Suppressor macrophage (primary cell): ENCODE data around the gene NT5C3B.

Experiments used
- DNase-seq, 4 experiments: peaks; one replicate each; pipeline ENCODE4 v3.0.0-alpha.2; 2020 to 2022

The NT5C3B gene

DNA sequence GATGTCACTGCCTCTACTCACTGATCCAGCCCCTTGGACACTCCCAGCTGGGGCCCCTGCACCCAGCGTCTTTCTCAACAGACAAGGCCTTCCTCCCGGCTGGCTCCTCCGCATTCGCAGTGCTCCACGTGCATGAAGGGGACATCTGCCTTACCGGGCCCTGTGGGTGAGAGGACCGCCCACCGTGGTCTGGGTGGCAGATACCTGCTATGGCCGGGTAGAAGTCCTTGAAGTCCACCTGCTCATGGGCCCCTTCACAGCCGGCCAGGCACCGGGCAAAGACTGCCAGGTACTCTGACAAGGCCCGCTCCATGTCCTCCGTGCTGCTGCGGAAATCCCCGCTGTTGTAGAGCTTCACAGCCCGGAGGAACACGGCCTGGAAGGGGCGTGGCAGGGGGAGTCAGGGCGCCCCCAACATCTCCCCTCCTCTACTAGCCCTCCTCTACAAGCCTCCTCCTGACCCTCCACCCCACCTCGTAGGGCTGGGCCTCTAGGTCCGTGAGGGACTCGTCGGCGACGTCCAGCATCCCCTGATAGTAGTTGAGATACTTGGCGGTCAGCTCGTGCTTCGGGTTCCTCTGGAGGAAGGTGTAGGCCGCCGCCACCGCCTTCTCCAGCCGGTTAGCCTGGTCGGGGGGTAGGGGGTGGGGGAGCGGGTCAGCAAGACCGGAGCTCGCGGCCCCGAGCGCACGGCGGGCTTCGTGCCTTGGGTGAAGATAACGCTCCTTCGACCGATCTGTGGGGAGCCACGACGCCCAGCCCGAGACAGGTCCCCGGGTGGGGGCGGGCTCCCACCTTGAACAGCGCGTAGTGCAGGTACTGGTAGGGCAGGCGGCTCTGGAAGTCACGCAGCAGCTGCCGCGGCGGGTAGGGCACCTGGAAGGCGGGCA, 25.1 kb downstream of the NT5C3B start:
- DNase-seq, result no peak

DNA sequence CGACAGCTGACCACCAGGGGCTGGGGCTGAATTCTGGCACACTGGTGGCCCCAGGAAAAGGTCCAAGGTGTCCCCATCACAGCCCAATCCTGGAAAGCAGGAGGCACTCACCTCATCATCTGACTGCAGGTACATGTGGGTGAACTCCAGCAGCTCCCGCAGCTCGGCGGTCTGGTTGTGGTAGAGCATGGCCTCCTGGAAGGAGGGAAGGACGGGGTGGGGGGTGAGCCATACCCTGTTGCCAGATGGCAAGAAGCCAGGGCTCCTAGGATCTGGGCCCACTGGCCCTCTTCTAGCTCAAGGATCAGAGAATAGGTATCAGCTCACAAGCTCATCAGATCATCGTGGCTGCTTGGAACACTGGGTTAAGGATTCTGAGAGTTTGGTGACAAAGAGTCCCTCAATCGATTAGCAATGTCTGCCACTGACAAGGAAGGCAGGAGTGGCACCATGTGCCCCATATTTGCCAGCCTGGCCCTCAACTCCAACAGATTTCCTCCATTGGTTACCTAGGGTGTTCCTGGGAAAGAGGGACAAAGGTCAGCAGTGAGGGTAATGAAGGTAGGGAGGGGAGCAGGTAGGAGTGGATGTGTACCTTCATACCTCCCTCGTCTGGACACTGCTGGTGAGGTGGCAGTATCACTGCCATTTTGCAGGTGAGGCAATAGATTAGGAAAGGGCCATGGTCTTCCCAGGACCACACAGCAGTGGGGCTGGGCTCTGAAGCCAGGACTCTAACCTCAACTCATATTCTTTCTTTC, 29.2 kb downstream of the NT5C3B start:
- DNase-seq, result no peak

DNA sequence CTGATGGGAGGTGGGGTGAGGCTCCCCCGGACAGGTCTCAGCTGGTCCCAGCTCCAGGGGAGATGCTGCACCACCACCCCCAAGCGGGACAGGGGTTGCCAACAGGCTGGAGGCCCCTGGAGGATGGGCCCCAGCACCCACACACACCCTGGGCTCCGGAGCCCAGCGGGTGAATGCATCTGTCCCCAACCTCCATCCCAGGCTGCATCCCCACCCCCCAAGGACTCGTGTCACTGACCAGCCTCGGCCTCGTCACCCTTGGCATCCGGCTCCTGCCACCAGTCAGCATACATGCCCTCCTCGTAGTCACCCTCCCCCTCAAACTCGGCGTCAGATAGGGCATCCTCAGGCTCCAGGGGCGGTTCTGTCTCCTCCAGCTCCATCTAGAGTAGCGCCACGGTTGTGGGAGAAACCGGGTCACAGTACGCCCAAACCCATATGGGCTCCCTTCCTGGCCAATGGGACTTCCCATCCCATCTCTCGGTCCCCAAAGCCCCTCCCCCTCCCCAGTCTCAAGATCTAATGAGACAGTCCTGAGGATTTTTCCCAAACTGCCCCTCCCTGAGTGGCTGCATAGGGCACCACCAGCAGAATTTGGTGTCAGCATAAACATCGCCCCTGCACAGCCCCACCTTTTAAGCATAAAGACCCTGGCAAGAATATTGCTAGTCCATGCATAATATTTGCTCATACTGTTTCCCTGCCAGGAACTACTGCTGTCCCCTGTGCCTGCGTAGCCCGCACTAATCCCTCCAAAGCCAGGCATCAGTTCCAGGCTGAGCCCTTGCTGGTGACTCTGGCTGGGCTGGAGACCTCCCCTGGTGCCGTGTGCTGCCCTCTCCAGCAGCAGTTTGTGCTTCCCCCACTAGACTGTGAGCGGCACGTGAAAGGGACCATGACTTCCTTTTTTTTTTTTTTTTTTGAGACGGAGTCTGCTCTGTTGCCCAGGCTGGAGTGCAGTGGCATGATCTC, 32.7 kb downstream of the NT5C3B start:
- DNase-seq, result peak; percentile 60 to 79 (median 76)

DNA sequence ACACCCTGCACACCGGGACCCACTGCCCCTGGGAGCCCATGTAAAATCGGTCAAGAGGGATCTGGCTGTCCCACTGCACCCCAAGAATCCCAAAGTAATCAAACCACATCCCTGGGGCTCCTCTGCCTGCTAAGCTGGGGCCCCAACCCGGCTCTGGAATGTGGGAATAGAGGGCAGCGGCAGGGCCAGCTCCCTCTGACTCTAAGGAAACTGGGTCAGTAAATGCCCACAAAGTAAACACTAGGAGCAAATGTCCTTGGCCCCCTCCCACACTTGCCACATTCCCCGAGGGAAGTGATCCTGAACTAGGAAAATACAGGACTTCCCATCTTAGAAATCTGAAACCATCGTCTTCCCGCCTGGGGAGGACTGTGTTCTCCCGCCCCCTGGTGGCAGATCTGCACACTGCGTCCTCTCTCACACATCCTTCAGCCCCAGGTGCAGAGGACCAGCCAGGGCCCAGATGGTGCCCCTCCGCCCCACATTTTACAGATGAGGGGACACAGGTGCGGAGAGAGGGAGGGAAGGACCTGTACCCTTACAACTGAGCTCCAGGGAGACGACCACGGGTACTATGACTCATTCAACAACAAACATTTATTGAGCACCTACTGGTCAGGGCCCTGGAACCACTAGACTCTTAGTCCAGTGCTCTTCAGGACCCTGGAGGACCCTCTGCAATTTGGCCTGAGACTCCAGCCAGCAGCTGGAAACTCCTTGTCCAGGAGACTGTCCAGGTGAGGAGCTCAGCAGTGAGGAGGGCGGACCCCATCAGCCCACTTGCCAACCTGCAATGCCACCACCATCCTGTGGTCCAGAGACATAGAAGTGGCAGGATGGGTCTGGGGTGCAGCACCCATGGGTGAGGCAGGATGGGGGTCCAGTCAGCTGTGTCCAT, 34.4 kb downstream of the NT5C3B start:
- peak; percentile 75 to 90 (median 86) for DNase-seq

DNA sequence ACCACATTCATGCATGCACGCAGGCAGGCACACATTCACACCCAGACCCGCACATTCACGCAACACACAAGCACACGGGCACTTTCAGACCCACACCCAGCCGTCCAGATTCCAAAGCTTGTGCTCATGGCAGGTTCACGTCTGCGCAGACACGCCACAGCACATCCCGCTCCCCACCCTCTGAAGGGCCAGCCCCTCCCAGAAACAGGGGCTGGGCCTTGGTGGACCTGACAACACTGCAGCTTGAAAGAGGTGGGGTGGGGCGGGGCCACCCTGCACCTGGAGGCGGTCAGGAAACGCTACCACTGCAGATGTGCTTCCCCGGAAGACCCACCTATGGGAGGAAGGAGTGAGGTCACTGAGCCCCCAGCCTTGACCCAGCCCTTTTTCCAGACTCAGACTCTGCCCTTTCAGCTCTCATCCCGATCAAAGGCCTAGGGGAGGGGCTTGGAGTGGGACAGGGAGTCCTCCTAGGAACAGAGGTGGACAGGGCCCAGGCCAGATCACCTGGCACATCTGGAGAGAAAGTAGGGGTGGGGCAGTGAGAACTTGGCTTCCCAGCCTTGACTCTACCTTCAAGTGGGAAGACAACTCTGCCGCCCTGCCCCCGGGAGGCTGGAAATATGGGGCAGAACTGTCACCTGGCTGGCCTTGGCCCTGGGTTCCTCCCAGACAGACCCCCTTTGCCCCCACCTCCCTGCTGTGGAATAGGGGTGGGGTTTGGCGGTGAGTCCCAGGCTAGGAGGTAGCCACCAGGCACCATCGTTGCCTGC, 35.2 kb downstream of the NT5C3B start:
- no peak for DNase-seq

DNA sequence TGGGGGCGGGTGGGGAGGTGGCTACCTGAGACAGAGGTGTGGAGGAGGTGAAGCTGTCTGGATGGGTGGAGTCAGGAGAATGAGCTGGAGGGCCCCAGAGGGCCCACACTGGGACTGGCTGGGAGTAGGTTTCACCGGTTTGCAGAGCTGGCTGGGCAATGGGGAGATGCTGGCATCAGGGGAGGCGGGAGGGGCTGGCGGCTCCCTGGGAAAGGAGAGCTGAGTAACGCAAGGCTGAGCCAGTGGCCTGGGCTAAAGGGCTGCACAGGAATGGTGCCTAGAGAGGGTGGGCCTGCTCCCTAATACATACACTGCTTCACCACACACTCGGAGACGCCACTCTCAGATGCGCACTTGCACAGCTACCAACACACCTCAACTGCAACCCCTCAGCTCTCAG, 36.7 kb downstream of the NT5C3B start:
- no peak for DNase-seq

DNA sequence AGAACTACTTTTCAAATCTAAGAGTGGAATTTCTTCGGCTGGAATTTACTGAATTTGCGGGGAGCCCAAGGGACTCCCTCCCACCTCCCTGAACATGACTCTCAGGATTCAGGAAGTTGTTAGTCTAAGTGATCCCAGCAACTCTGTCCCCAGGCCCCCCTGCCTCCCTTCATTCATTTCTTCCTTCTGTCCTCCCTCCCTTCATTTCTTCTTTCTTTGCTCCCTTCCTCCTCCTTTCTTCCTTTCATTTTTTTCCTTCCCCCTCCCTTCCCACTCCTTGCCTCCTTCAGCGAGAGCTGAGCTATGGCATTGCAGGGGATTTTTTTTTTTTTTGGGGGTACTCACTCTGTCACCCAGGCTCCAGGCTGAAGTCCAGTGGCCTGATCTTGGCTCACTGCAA, 38.7 kb downstream of the NT5C3B start:
- no peak for DNase-seq

DNA sequence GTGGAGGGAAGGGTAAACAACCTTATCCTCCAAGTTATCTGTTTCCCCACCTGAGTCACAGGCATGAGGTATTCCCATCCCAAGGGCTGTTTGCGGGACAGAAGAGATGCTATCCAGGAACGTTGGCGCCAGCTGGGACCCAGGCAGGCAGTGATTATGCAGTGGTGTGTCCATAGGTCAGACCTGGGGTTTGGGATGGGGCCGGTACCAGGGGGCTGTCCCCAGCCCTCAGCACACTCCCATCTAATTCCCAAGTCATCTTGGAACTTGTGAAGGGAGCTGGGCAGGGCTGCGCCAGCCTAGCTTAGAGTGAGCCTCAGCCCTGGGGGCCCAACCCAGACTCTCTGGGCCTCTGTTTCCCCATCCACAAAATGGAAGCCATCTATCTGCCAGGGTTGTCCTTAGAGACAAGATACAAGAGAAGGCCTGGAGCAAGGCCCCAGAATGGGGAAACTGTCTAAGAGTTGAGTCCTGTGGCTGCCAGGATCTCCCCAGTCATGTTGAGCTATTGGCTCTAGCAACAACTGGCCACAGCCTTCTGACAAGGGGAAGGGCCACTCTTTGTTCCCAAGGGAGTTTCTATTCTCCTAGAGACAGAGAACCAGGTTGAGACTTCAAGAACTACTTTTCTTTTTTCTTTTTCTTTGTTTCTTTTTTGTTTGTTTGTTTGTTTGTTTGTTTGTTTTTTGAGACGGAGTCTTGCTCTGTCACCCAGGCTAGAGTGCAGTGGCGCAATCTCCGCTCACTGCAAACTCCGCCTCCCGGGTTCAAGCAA, 39.7 kb downstream of the NT5C3B start:
- DNase-seq, result peak; percentile 41 to 66 (median 62)

DNA sequence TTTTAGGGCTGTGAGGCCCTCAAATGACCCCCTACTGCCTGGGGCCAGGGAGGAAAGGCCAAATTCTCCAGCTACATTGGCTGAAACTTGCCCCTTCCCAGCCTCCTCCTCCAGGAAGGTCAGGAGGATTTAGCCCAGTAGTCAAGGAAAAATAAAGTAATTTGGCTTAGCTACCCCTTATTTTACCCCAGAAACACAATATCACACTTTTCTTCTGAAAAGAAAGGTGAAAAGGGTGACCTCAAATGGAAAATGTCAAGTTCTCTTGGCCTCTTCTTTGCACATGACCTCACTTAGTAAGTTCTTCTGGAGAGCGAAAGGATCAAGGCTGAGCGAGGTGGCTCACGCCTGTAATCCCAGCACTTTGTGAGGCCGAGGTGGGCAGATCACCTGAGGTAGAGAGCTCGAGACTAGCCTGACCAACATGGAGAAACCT, 41.5 kb downstream of the NT5C3B start:
- no peak for DNase-seq

DNA sequence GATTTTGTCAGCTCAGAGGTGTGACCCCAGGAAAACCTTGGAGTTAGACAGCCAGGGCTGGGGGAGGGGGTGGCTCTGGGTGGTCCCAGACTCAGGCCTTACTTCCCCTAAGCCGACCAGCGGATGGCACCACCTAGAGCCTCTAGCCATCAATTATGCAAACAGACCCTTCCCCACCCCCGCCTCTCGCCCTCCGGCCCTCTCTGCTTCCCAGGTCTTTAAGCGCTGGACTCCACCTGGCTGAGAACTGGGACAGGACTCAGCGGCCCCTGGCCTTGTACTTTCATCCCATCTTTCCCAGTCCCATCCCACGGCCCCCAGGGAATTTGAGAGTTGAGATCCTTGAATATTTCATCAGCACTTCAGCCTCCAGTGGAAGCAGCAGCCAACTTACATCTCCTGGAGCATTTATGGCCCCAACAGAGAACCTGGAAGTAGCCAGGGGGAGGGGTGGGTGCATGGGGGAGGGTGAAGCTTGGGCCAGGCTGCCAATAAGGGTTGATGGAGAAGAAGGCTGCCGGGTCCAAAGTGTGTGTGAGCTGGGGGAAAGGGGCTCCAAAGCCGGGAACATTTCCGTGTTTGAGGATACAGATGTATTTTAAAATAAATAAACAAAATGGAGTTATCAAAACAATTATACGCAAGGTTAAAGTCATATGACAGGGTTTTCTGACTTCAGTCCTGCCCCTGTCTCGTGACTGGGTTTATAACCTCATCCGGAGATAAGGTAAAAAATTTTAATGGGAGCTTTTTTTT, 42.1 kb downstream of the NT5C3B start:
- no peak for DNase-seq

DNA sequence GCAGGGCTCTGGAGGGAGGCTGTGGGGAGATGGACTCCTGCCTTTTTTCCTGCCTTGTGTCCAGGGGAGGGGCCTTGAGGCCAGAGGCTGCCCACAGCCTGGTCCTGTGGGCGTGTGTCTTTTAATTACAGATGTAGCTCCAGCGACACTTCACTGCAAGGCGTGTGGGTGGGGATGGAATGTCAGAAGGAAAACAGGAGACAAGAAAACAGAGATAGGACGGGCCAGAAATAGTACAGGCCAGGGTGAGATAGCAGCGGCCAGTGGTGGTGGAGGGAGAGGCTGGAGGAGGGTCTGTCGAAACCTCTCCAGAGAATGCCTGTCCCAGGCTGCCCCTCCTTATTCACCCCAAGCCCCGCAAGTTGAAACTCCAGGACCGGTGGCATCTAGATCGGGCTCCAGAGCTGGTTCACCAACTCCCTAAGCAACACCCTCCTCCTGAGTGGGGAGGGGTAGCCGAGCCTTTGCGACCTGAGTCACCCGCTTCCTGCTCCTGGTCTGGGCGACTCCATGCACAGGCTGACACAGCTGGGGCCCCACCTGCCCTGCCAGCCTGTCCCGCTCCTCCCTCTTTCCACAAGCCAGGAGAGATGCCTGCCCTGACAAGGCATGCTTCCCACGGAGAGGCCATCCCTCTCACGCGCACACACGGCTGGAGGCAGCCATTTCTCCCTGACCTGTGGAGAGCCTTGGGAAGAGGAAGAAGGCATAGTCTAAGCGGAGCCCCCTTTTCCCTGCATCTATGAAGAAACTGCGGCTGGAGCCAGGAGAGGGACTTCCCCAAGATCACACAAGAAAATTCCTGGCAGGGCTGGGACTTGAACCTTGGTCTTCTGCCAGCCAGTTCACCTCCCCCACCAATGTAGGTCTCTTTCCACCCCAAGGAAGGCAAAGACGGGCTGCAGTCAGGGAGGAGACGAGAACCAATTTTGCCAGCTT, 42.9 kb downstream of the NT5C3B start:
- DNase-seq, result peak in 1 of 4 experiments; percentile 42

DNA sequence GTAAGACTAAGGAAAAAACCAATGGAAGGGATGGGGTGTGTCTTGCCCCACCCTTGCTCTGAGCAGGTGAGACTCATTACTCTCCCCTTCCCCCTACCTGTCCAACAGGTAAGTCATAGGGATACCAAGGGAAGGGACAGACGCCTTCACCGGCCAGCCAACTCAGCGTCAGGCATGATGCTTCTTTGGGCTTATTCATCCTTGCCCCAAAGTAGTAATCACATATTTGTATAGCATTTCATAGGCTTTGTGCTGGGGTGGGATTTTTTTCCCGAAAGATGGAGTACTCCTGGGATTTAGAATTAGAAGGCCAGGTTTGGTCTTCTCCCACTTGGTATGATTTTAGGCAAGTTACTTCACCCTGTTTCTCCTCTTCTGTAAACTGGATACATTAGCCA, 49.0 kb downstream of the NT5C3B start:
- DNase-seq, result no peak

DNA sequence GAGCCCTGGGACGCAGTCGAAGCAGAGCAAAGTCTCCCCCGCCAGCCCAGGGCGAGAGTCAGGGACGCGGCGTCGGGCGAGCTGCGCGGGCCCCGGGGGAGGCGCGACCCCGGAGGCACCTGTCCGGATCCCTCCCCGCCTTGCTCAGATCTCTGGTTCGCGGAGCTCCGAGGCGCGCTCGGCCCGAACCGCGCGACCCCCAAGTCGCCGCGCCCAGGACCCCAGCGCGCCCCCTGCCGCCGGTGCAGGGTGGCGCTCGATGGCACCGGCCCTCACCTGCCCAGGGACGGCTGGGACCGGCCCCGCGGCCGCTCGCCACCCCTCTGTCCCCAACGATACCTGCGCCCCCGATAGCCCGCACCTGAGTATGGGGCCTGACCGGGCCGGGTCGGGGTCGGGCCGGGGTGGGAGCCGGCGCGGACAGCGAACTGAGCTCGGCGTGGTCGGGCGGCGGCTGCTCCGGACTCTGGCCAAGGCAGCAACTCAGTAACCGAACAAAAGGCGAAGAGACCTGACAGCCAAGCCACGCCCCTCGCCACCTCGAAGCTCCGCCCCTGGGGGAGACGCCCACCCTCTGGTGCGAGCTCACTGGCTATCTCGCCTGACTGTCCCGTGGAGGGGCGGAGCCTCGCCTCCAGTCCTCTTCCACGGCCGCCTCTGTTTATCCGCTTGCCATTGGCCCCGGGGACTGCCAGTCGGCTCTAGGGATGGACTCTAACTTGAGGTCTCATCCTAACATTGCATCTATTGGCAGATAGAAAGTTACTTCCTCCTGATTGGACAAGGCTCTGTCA, 49.6 kb downstream of the NT5C3B start, which contains the start of gene JUP:
Gene JUP, minus strand, starts transcription at position 485 of the 794 bp plus-strand sequence. CDS start 14,857 bp downstream, outside the sequence.
- DNase-seq, result peak; percentile 95 to 99 (median 98)

DNA sequence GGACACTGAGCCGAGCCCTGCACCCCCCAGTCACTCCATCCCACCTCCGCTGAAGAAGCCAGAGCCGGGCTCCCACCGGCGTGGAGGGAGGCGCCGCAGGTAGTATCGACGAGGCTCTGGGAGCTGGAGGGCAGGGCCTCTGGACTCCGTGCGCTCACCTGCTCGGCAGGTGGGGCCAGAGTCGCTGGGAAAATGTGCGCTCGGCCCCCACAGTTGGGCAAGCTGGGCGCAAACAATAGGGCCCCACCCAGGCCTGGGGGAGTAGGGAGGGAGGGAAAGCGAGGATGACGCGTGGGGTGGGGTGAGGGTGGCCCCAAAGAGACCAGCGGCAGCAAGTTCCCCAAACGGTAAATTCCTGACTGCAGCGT, 50.2 kb downstream of the NT5C3B start:
- peak in 1 of 4 experiments; percentile 75 for DNase-seq

DNA sequence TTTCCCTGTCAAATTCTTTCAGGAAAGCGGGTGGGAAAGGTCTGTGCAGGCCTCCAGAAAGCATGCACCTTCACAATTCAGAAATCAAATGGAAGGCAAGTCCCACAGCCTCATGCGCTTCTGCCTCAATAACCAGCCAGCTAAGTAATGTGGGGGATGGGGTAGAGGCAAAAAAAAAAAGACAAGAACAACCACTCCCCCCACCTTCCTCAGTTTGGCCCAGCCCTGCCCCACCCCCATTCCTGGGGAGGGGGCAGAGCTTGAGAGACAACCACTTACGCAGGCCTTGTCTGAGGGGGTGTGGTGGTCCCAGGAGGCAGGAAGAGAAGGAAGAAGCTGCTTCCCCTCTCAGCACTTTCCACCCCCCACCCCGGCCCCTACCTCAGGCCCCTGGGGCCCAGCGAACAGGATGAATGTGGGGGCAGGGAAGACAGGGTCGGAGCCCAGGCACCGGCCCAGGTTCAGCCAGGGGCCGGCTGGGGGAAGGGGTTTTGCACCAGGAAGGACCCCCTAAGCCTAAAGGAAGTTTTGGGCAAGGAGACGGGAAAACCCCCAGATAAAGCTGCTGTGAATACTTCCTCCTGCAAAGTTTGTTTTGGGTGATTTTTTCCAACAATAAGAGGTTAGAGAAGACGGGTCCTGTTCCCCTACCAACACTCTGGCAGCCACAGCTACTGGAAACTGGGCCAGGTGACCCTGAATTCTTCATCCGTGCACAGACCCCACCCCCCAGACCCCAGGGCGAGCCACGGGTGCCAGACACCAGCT, 50.8 kb downstream of the NT5C3B start:
- peak in 2 of 4 experiments; percentile 19 to 37 for DNase-seq

DNA sequence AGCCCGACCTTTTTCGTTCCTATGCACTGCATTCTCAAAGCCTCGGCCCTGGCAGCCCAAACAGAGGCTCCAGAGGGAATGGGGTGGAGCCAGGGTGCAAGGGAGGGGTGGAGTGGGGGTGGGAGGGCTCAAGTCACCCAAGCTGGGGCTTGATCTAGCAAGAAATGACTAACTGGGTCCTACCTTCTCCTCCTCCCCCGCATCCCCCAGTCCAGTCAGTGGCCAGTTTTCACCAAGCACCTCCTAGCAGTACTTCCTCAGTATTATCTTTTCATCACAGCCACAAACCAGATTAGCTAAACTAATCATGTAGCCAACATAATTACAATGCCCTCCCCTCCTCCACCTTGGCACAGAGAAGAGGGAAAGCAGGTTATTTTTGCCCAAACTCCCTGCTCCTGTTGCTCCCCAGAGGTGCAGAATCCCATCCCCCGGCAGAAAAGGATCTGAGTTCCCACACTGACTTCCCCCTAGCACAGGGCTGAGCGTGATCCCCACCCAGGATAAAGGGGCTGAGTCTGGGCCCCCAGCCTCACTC, 51.8 kb downstream of the NT5C3B start:
- DNase-seq, result peak; percentile 52 to 76 (median 74)
